ENCODE results near the gene LY6G6C.

Gene LY6G6C

GRCh38 chr6:31721351-31722020 is at the start of gene LY6G6C:
LY6G6C (minus strand) TSS chr6:31721746; CDS start chr6:31721679, 67 bp downstream.
- DNase-seq = no peak

- DNase-seq = no peak
These were observed 49.3 kb upstream of the LY6G6C start for GRCh38 chr6:31770860-31771259.

- peak; percentile 93 for DNase-seq
These were observed 48.3 kb upstream of the LY6G6C start for GRCh38 chr6:31769684-31770371.

GRCh38 chr6:31768363-31769257 is 47.1 kb upstream of the LY6G6C start:
- DNase-seq = no peak

- DNase-seq = no peak
These were observed 45.6 kb upstream of the LY6G6C start for GRCh38 chr6:31767096-31767645.

- no peak for DNase-seq
These were observed 44.6 kb upstream of the LY6G6C start for GRCh38 chr6:31765910-31766794.

- DNase-seq = no peak
These were observed 44.0 kb upstream of the LY6G6C start for GRCh38 chr6:31765559-31765909.

GRCh38 chr6:31764198-31764597 is 42.7 kb upstream of the LY6G6C start:
- DNase-seq = no peak

GRCh38 chr6:31763619-31763940 is 42.0 kb upstream of the LY6G6C start:
- DNase-seq = no peak

- DNase-seq = no peak
These were observed 41.5 kb upstream of the LY6G6C start for GRCh38 chr6:31762878-31763618.

- DNase-seq = no peak
These were observed 40.8 kb upstream of the LY6G6C start, which contains the start of gene SAPCD1 for GRCh38 chr6:31762356-31762755. SAPCD1 (plus strand) TSS chr6:31762656; CDS start chr6:31763055, 399 bp downstream.

- no peak for DNase-seq
These were observed 39.8 kb upstream of the LY6G6C start for GRCh38 chr6:31761343-31761742.

- DNase-seq = no peak
These were observed 39.2 kb upstream of the LY6G6C start for GRCh38 chr6:31760790-31761189.

GRCh38 chr6:31758281-31758680 is 36.7 kb upstream of the LY6G6C start:
- no peak for DNase-seq

GRCh38 chr6:31752739-31753319 is 31.3 kb upstream of the LY6G6C start:
- no peak for DNase-seq

GRCh38 chr6:31750411-31751022 is 29.0 kb upstream of the LY6G6C start:
- no peak for DNase-seq

- no peak for DNase-seq
These were observed 27.9 kb upstream of the LY6G6C start for GRCh38 chr6:31749301-31750036.

GRCh38 chr6:31744422-31744821 is 22.9 kb upstream of the LY6G6C start:
- DNase-seq = no peak

- DNase-seq = no peak
These were observed 21.3 kb upstream of the LY6G6C start for GRCh38 chr6:31742894-31743293.

GRCh38 chr6:31741815-31742214 is 20.3 kb upstream of the LY6G6C start:
- no peak for DNase-seq

Measured in stimulated activated CD8-positive, alpha-beta memory T cell treated with anti-CD3 and anti-CD28 coated beads, Interleukin-4, amount 100 ng/mL, for 48 hours (primary cell).